SKM-1 treated with dmso at 0.1 percent for 144 hours (cell line): ENCODE results near the gene RNF133.
"Not testable (repeated sequence)": the region's sequence is repeated elsewhere in the genome, so short reads cannot be mapped to it uniquely, and the experiment has no call there.

Experiments
- DNase-seq: peaks from one replicate; lab custom pipeline; 2025; ENCODE audit not compliant: unreplicated experiment; lab: John Stamatoyannopoulos, UW

RNF133 gene

GRCh38 chr7:122691569-122692235 is 7.2 kb downstream of the RNF133 start:
- no peak for DNase-seq

GRCh38 chr7:122689346-122690109 is 9.4 kb downstream of the RNF133 start:
- no peak for DNase-seq

GRCh38 chr7:122688400-122688998 is 10.4 kb downstream of the RNF133 start:
- DNase-seq = no peak

DNA sequence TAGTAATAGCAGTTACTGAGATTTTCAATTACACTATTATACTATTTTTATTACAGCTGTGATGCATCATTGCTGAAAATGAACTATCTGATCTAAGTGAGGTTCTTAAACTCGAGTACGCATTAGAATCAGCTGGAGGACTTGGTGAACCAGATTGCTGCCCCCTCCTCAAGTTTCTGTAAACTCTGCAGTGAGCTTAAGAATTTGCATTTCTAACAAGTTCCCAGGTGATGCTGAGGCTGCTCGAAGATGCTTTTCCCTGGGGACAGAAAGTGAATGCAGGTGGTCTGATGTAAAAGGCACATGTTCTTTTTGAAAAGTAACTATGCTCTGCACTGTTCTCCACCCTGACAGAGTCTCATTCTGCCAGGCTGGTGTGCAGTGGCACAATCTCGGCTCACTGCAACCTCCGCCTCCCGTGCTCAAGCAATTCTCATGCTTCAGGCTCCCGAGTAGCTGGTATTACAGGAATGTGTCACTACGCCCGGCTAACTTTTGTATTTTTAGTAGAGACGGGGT is 12.5 kb downstream of the RNF133 start:
- no peak for DNase-seq

DNA sequence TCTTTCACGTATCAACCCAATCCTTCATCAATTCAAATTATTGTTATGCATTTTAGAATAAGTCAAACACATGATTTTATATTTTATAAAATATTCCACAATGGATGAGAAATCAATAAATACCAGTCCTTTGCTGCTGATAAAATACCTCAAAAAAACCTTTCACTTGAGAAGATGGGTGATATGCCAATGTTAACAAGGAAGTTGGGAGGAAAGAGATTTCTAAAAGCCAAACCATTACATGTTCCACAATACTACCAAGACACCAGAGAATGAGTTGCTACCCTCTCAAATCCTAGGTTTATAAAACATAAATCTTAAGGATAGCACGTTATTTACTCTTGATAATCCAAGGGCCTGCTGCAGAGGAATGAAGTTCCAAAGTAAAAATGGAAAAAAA is 14.4 kb downstream of the RNF133 start:
- DNase-seq = no peak

DNA sequence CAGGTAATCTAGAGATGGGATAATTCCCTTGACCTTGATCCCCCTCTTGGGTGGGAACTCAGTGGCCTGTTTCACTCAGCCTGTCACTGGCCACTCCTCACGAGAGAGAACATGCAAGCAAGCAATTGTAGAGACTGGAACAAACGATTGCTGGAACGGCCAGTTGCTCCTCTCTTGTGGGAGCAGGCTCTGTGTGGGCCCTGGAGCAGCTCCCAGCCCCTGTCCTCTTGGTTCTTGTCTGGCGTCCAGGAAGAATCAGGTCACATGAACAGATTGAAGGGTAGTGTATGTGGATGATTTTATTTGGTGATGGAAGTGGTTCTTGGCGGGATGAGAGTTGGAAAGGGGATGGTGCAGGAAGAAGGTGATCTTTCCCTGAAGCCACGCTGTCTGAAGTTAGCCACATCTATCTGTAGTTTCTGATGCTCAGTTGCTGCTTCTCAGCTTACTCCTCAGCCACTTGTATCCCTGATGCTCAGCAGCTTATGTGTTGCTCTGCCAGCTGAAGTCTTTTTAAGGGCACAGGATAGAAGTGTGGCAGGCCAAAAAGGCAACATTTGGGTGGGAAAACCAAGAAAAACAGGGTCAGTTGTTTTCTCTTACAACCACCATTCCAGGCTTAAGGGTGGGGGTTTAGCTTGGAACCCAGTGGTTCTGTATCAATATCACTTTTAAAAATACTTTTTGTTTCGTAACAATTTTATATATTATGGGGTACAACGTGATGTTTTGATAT is 15.9 kb downstream of the RNF133 start:
- no peak for DNase-seq

DNA sequence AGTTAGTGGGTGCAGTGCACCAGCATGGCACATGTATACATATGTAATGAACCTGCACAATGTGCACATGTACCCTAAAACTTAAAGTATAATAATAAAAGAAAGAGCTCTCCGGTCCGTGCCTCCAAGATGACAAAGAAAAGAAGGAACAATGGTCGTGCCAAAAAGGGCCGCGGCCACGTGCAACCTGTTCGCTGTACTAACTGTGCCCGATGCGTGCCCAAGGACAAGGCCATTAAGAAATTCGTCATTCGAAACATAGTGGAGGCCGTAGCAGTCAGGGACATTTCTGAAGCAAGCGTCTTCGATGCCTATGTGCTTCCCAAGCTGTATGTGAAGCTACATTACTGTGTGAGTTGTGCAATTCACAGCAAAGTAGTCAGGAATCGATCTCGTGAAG is 17.7 kb downstream of the RNF133 start:
- not testable (repeated sequence) for DNase-seq

DNA sequence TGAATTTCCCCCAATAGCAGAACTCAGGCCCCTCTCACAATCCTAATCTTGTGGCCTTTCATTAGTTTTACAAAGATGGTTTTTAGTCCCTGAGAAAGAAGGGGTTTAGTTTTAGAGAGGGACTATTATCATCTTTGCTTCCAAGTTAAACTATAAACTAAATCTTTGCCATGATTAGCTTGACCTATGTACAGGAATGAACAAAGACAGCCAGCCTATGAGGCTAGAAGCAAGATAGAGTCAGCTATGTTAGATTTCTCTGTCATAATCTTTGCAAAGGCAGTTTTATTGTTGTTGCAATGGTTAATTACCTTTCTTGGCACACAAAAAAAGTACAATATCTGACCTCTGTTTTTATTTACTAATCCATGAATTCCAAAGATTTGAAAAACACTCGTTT is 19.1 kb downstream of the RNF133 start:
- DNase-seq = no peak

DNA sequence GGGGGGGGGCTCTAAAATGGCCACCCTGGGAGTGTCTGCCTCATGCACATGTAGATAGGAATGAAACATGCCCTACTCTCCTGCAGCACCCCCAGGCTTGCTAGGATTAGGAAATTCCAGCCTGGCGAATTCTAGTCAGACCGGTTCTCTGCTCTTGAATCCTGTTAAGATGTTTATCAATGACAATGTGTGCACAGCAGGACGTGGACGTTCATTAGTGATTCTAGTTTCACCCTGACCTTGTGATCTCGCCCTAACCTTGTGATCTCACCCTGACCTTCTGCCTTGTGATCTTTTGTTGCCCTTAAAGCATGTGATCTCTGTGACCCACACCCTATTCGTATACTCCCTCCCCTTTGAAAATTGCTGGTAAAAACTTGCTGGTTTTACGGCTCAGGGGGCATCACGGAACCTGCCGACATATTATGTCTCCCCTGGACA is 19.6 kb downstream of the RNF133 start:
- DNase-seq = not testable (repeated sequence)

- no peak for DNase-seq
Measured at GRCh38 chr7:122677149-122677548, 21.8 kb downstream of the RNF133 start.

- no peak for DNase-seq
Measured at GRCh38 chr7:122676466-122676865, 22.5 kb downstream of the RNF133 start.

GRCh38 chr7:122675621-122676020 is 23.3 kb downstream of the RNF133 start:
- no peak for DNase-seq

- no peak for DNase-seq
Measured at GRCh38 chr7:122675011-122675410, 23.9 kb downstream of the RNF133 start.

DNA sequence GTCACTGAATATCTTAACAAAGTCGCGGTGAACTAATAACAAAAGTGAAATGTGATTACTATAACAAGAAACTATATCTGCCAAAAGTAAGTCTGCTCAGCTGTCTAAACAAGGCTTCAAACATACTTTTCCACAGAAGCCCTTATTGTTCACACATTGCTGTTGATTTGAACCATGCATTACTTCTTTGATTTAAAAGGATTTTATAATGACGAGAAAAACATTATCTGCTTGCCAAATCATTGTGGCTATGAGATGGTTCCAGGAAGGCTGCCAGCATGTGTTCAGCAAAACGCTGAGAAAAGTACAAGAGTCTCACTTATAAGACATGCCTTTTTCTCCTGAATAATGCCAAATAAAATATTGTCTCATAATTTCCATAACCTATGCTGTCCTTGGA is 24.4 kb downstream of the RNF133 start:
- no peak for DNase-seq

DNA sequence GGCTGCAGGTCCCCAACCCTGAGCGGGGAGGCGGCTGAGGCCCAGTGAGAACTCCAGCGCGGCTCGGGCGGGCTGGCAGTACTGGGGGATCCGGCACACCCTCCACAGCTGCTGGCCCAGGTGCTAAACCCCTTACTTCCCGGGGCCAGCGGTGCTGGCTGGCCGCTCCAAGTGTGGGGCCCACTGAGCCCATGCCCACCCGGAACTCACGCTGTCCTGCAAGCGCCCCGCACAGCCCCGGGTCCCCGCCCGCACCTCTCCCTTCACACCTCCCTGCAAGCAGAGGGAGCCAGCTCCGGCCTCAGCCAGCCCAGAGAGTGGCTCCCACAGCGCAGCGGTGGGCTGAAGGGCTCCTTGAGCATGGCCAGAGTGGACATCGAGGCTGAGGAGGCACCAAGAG is 25.0 kb downstream of the RNF133 start:
- no peak for DNase-seq

DNA sequence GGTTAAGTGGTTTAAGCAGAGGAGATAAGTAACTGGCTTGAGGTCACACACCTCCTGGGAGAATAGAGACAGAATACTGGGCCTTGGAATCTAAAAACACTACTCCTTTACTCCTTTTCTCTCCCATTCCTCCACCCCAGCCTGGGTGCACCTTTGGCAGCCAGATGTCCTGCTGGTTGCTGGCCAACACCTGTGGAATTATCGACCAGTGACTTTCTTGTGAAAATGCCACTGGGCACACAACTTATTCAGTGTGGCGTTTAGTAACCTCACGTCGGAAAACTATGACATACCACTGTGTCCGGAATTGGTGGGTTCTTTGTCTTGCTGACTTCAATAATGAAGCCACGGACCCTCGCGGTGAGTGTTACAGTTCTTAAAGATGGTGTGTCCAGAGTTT is 26.4 kb downstream of the RNF133 start:
- DNase-seq = no peak

DNA sequence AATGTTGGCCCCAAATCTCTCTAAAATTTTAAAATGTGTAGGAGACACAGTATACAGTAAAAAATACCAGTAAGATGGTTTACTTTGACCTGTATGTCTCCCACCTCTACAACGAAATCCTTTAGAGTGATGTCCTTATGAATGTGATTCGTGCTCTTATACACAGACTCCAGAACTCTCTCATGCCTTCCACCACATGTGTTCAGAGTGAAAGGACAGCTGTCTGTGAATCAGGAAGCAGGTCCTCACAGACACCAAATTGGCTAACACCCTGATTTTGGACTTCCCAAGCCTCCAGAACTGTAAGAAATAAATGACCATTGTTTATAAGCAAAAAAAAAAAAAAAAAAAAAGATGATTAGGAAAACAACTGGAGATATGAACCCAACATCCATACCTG is 35.2 kb downstream of the RNF133 start:
- DNase-seq = no peak

DNA sequence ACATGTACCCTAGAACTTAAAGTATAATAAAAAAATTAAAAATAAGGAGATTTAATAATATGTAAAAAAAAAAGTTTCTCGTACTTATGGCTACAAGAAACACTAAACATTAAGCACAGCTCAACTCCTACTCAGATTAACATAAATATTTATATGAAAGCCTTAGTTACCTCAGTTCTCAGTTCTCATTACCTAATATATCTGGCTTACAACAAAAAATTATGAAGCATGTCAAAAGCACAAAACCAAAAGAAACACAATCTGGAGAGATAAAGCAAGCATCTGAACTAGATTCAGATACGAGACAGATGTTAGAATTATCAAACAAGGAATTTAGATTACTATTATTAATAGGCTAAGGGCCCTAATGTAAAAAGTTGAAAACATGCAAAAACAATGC is 40.1 kb downstream of the RNF133 start:
- no peak for DNase-seq

DNA sequence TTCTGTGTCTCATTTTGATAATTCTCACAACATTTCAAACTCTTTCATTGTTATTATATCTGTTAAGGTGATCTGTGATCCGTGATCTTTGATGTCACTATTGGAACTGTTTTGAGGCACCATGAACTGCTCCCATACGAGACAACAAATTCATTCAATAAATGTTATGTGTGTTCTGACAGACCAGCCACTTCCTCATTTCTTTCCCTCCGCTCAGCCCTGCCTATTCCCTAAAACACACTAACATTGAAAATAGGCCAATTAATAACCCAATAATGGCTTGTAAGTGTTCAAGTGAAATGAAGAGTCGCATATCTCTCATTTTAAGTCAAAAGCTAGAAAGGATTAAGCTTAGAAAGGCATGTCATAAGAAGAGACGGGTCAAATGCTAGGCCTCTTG is 45.2 kb downstream of the RNF133 start:
- no peak for DNase-seq

DNA sequence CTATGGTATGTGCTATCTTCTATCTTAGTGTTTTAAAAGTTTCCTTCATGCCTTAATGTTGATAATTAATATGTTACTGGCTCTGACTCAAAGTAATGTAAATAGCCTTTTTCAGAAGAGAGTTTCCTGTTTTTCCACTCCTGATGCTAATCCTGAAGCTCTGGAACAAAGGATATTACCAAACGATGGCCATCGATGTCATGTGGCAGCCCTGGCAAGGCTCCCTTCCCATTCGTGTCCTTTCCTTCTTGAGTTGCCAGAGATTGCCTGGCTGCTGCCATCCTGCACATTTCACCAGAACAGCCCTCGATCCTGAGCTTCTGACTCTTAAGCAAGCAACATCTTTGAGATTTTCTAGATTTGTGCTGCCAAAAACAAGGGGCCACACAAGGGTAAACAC is 46.0 kb downstream of the RNF133 start:
- DNase-seq = no peak

- DNase-seq = no peak
Measured at GRCh38 chr7:122651451-122651850, 47.5 kb downstream of the RNF133 start.
